AG09309 (cell line): ENCODE data around the gene INO80E.

Source experiments
- DNase-seq: peaks from one replicate; pipeline ENCODE4 v3.0.0-alpha.2; 2010; ENCODE audit warnings: low read depth
- H3K4me3 ChIP-seq: 2 replicates; pipeline ENCODE4 v1.5.1; 2011; ENCODE audit warnings: mild to moderate bottlenecking, low read depth, low read length, moderate library complexity; ENCODE audit not compliant: control insufficient read depth
- CTCF ChIP-seq: IDR thresholded peaks from 2 replicates; pipeline ENCODE4 v1.5.1; 2011; ENCODE audit warnings: mild to moderate bottlenecking, low read depth, low read length, inconsistent platforms; ENCODE audit not compliant: insufficient read depth, control insufficient read depth; ENCODE audit errors: missing control alignments

The INO80E gene

GRCh38 chr16:30006095-30006473 lies 10.0 kb downstream of the INO80E start:
- H3K4me3 ChIP-seq = no peak overlapping the region
- DNase-seq = no peak
- no peak for TF ChIP-seq CTCF

GRCh38 chr16:30006659-30007377 lies 10.8 kb downstream of the INO80E start:
- no peak for DNase-seq
- no peak overlapping the region for H3K4me3 ChIP-seq
- no peak for TF ChIP-seq CTCF

- no peak for DNase-seq
- TF ChIP-seq CTCF = no peak
- H3K4me3 ChIP-seq = no peak overlapping the region
These were observed 11.4 kb downstream of the INO80E start for GRCh38 chr16:30007378-30007895.

GRCh38 chr16:30009085-30009862 lies 13.2 kb downstream of the INO80E start:
- H3K4me3 ChIP-seq = no peak overlapping the region
- no peak for TF ChIP-seq CTCF
- DNase-seq = no peak

GRCh38 chr16:30009990-30010843 lies 14.2 kb downstream of the INO80E start:
- peak overlapping the region; percentile 14 for H3K4me3 ChIP-seq
- DNase-seq = no peak
- no peak for TF ChIP-seq CTCF
